HG03025 (cell line): ENCODE data around the gene RBM20.

Experiments used
- ATAC-seq: cut with Tn5 transposase; IDR thresholded peaks from one replicate; pipeline ENCODE4 v1.9.1; 2021; ENCODE audit warnings: mild to moderate bottlenecking, moderate library complexity; ENCODE audit not compliant: unreplicated experiment, low FRiP score

RBM20 gene

GRCh38 chr10:110802551-110803238 is 158.6 kb downstream of the RBM20 start:
- peak; percentile 51 for ATAC-seq

GRCh38 chr10:110803239-110803749 is 159.2 kb downstream of the RBM20 start:
- no peak for ATAC-seq

- ATAC-seq, result peak; percentile 45
Measured at GRCh38 chr10:110803830-110804338, 159.7 kb downstream of the RBM20 start.

GRCh38 chr10:110804376-110804775 is 160.2 kb downstream of the RBM20 start:
- no peak for ATAC-seq

- no peak for ATAC-seq
Measured at GRCh38 chr10:110805292-110805691, 161.2 kb downstream of the RBM20 start.

GRCh38 chr10:110806335-110806734 is 162.2 kb downstream of the RBM20 start:
- no peak for ATAC-seq

- no peak for ATAC-seq
Measured at GRCh38 chr10:110808123-110808522, 164.0 kb downstream of the RBM20 start.

GRCh38 chr10:110808615-110809014 is 164.5 kb downstream of the RBM20 start:
- ATAC-seq, result no peak

- ATAC-seq, result no peak
Measured at GRCh38 chr10:110810625-110811024, 166.5 kb downstream of the RBM20 start.

- no peak for ATAC-seq
Measured at GRCh38 chr10:110811791-110812581, 167.8 kb downstream of the RBM20 start.

GRCh38 chr10:110812583-110812982 is 168.4 kb downstream of the RBM20 start:
- ATAC-seq, result no peak

- ATAC-seq, result no peak
Measured at GRCh38 chr10:110813743-110814472, 169.8 kb downstream of the RBM20 start.

GRCh38 chr10:110815354-110816004 is 171.3 kb downstream of the RBM20 start:
- peak; percentile 54 for ATAC-seq

GRCh38 chr10:110817614-110818013 is 173.5 kb downstream of the RBM20 start:
- no peak for ATAC-seq

- ATAC-seq, result no peak
Measured at GRCh38 chr10:110818311-110819256, 174.4 kb downstream of the RBM20 start.

- ATAC-seq, result no peak
Measured at GRCh38 chr10:110820321-110820814, 176.2 kb downstream of the RBM20 start.

GRCh38 chr10:110821508-110821907 is 177.4 kb downstream of the RBM20 start:
- ATAC-seq, result no peak

- ATAC-seq, result no peak
Measured at GRCh38 chr10:110822035-110822711, 178.0 kb downstream of the RBM20 start.
